Right ventricle myocardium superior (tissue), 1 donor: ENCODE measurements around the gene AMDHD2. TPM values are rescaled to one million over a fixed set of nuclear protein-coding genes. Genes with fewer than 3 reads are reported as not detected.

ENCODE experiments used
- ATAC-seq: fragments of 200-7000 bp; cut with Tn5 transposase; one replicate; pipeline ENCODE4 v1.9.1; 2020; ENCODE audit warnings: mild to moderate bottlenecking; ENCODE audit not compliant: poor library complexity
- DNase-seq: peaks from one replicate; pipeline ENCODE4 v3.0.0-alpha.2; 2020
- intact Hi-C: fragments of 100-400 bp; cut with DNase I; formaldehyde crosslinking; loops from one replicate; pipeline ENCODE4 v1.11.2; 2022
- total RNA-seq: library from RNA; stranded (reverse); fragmentation: NEBNext Ultra II Directional; extraction: Animal tissue kit (Norgen Biotek cat#: 25700); gene quantifications from one replicate; pipeline ENCODE4 v1.2.1, GENCODE V29; 2021
- donor health status: DM: no; HTN: yes; CAD: no; lungs with severe emphysema.

Gene AMDHD2
- total RNA-seq, 1 donor from 2014 or later: 13.4 TPM

DNA sequence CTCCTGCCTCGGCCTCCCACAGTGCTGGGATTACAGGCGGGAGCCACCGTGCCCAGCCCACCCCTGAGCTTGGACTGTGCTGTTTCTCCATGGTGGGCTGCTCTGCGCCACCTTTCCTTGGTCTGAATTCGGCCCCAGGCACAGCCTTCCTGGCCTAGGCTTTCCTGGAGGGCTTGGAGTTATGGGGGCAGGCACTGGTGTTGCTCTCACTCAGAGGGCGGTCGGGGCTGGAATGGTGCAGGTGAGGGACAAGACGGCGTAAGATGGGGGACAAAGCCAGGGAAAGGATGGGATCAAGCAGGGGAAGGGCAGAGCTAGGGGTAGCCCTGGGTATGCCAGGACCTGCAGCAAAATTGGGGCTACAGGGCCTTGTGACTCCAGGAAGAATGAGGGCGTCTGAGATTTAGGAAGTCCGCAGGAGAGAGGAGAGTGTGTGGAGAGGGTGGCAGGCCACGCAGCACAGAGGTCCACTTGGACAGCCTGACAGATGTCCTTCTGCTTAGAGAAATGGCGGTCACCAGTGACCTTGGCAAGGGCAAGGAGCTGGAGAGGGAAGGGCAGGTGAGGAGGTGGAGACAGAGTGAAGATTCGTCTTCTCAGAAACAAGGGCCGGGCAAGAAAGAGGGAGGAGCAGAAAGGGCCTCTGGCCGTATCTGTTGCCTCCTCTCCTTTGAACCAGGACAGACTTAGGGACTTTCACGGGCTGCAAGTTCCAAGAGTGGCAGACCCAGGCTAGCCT is 8.0 kb upstream of the AMDHD2 start:
- no peak for ATAC-seq
- intact Hi-C loops: no loop called here
- DNase-seq: no peak

DNA sequence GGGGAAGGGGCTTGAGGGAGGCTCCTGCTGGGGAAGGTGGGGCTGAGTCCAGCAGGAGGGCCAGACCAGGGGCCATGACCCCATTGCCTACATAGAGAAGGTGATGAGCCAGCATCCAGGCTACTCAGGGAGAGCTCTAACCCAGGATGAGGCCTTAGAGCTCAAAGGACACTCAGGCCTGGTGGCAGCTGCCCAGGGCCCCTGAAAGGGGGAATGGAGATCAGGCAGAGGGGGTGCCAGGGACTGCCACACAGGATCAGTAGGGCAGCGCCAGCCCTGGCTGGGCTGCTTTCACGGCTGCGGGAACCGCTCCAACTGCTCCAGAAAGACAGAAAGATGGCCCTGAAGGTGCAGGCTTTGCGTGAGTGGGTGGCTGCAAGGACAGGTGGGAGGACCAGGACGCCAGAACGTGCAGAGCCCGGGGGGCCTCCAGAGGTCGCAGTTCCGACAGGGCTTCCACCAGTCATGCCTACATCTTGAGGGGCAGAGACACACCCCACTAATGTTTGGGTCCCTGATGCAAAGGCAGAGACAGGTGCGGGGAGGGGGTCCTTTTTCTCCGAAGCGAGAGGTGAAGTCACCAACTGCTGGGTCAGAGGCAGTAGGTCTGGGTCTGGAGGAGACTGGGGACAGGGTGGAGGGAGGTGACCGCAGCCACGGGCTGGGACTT is 7.3 kb upstream of the AMDHD2 start:
- peak; percentile 44 for DNase-seq
- ATAC-seq: no peak
- intact Hi-C loops: no loop called here

DNA sequence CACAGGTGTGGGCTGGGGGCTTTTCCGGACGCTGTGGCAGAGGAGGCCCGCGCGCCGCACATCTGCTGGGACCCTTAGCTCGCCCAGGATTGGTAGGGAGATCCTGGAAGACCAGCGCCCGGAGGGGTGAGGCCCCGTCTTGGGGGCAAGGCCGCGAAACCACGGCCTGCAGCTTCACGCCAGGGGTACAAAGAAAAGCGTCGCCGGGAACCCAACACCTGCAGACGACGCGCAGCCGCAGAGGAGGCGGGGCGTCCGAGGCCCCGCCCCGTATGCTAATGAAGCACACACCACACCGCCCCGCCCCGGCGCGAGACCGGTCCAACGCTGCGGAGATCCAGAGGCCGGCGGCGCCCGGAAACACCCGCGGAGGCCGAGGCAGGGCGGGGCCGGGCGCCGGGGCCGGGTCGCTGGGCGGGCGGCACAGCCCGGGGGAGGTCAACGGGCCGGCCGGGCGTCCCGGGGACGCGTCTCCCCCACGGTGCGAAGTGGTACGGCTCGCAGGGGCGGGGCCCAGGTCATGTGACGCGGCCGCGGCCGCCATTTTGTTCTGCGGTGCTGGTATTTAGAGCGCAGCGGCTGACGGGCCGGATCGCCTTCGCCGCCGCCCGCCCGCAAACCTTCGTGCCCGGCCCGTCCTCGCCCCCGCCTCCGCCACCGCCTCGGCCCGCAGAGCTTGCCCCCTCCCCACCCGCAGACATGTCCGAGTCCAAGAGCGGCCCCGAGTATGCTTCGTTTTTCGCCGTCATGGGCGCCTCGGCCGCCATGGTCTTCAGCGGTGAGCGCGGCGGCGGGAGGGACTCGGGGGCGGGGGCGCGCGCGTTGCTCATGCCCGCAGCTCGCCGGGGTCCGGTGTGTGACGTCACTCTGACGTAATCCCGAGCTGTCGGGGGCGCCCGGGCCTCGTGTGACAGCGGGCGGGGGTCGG is 6.5 kb upstream of the AMDHD2 start, which contains the start of gene ATP6V0C:
Gene ATP6V0C (plus strand): TSS at position 548 of the 928 bp plus-strand sequence. CDS start 152 bp downstream, at position 700.
- ATAC-seq: peak; percentile 89
- intact Hi-C loops: no loop called here
- peak; percentile 97 for DNase-seq

DNA sequence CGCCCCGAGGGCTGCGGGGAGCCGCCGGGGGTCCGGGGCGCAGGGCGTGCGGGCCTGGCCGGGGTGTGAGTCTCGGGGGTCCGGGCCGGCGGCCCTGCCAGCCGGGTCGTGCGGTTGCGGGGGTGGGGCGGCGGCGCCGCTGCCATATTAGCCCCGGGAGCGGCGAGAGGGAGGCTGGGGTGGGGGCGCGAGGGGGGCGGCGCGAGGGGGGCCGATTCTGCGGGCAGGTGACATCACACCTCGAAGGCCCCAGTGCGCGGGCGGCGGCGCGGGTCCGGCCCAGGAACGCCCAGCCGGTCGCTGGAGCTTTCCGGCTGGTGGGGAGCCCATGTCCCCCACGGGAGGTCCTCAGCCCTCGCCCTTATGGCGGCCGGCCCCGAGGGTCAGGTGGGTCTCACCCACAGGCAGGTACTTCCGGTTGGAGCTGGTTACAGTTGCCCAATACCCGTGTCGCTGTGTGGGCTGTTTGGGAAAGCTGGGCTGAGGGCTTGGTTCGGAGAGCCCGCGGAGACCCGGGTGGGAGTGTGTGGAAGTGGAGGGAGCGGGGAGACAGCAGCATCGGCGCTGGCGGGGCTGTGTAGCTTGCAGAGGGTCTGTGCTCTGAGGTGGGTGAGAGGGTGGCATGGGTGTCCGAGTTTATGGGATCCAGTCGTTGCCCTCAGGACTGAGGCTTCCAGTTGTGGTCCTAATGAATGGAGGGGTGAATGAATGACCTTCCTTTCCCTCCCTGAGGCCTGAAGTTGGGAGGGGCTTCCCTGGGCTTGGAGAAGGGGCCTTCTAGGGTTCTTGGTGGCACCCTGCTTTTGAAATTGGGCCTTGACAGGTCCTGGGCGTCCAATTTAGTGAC is 5.6 kb upstream of the AMDHD2 start:
- DNase-seq (no peak), ATAC-seq (no peak)
- intact Hi-C loops: no loop called here

DNA sequence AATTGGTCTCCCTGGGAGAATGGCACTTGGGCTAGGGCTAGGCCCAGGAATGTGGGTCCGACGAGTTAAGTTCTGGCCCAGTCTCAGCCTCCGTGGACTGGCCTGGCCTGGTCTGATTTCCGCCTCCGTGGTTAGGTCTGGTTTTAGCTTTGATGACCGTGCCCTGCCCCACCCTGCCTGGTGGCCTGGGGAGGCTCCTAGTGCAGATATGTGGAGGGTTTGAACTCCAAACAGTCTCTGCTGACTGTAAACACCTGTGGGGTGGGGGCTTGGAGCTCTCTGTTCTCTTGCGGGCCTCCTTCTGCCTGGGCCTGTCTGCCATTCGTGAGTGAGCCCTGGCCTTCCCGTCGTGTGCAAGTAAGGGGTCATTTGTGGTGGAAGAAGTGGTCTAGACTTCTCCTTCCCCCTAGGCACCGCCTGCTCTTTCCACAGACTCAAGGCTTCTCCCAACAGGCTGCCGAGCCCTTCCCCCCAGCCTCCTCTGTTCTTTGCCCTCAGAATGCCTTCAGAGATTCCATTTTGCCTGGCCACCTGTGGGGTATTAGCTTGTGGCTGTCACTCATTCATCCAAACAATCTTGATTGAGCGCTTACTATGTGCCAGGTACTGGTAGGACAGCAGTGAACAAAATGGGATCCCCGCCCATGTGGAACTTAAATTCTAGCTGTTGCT is 4.9 kb upstream of the AMDHD2 start:
- intact Hi-C loops: no loop called here
- peak; percentile 44 for DNase-seq
- no peak for ATAC-seq

DNA sequence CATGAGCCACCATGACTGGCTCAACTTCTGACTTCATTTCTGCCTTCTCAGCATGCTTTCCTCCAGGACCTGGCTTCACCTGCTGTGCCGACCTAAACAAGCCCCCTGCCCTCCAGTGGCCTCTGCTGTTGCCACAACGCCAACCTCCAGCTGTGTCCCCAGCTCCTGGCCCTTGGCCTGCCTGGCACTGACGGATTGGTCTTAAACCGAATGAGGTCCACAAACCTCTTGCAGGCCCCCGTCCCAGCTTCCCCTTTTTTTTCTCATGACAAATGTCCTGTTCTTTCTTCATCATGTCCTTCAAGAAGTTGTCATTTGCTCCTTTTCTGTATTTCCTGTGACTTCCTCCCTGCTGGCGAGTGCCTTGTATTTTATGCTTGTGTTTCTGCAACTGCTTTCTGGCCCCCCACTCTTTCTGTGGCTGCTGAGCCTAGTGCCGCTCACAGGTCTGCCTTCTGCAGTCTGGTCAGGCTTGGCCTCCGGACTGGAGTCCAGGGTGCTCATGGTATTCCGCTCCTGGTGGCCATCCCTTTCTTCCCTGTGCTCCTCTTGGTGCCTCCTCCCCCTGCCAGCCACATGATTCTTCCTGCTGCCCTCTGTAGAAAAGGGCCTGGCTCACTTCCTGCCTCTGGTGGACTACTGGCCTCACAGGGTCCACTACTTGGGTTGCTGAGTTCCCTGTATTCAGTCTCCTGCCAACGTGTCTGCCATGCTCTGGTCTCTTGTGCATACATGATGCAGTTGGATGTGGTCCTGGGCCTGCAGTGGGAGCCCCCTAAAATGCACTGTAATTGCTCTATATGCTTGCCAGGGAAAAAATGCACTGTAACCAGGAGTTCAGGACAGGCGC is 3.6 kb upstream of the AMDHD2 start:
- ATAC-seq (no peak), DNase-seq (peak; percentile 67)

DNA sequence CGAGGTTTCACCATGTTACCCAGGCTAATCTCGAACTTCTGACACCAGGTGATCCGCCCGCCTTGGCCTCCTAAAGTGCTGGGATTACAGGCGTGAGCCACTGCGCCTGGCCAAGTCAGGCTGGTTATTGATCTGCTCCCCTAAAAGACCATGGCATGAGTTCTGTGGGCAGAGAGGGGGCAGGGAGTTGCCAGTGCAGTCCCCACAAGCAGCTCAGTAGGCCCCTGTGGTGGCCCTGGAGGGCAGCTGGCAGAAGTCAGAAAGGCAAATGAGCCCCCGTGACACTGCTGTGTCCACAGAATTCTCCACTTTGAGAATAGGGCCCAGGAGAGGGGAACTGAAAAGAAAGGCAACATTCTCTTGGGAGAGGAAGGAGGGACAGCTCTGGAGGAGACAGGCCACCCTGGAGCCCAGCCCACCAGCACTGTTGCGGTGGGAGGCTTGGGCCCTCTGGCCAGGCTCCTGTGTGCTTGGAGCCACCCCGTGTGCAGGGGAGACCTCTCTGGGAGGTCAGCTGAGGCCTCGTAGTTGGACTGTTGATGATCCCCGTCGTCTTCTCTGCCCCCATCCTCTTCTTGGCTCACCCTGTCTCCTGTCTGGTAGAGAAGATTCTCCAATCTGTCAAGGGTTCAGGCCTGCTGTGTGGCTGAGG is 2.1 kb upstream of the AMDHD2 start:
- DNase-seq (no peak), ATAC-seq (no peak)
- intact Hi-C loops: no loop called here

More for the DNA sequence above, 3.6 kb upstream of the AMDHD2 start:
- intact Hi-C loops: no loop called here

DNA sequence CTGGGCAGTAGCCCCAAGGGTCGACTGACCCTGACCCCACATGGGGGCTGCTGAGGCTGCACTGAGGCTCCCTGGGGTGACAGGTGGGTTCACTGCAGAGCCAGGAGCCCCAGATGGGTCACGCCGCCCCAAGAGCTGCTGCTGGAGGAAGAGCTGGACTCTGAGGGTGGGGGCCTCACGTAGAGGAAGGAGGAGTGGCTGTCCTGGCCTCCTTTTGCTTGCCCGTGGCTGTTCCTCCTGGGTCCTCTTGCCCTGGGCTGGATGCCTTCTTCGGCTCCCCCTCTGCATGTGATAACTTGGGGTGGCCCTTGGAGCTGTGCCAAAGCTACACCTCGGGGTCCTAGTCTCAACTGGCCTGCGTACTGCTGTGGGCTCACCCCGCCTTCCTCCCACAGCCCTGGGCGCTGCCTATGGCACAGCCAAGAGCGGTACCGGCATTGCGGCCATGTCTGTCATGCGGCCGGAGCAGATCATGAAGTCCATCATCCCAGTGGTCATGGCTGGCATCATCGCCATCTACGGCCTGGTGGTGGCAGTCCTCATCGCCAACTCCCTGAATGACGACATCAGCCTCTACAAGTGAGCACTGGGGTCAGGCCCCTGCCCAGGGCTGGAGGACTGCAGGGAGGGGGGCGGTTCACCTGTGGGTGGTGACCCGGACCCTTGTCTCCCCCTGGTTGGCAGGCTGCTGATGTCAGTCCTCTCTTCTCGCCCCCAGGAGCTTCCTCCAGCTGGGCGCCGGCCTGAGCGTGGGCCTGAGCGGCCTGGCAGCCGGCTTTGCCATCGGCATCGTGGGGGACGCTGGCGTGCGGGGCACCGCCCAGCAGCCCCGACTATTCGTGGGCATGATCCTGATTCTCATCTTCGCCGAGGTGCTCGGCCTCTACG is 1.1 kb upstream of the AMDHD2 start:
- ATAC-seq (no peak), DNase-seq (peak; percentile 51)
- intact Hi-C loops: no loop called here

DNA sequence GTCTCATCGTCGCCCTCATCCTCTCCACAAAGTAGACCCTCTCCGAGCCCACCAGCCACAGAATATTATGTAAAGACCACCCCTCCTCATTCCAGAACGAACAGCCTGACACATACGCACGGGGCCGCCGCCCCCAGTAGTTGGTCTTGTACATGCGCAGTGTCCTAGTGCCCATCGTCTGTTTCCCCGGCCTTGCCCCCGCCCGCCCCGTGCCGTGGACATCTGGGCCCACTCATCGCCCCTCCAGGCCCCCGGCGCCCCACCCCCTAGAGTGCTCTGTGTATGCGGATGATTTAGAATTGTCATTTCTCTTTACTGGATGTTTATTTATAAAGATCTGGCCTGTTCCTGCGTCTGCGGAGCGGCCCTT is 475 bp upstream of the AMDHD2 start:
- intact Hi-C loops: no loop called here
- DNase-seq (no peak), ATAC-seq (no peak)

DNA sequence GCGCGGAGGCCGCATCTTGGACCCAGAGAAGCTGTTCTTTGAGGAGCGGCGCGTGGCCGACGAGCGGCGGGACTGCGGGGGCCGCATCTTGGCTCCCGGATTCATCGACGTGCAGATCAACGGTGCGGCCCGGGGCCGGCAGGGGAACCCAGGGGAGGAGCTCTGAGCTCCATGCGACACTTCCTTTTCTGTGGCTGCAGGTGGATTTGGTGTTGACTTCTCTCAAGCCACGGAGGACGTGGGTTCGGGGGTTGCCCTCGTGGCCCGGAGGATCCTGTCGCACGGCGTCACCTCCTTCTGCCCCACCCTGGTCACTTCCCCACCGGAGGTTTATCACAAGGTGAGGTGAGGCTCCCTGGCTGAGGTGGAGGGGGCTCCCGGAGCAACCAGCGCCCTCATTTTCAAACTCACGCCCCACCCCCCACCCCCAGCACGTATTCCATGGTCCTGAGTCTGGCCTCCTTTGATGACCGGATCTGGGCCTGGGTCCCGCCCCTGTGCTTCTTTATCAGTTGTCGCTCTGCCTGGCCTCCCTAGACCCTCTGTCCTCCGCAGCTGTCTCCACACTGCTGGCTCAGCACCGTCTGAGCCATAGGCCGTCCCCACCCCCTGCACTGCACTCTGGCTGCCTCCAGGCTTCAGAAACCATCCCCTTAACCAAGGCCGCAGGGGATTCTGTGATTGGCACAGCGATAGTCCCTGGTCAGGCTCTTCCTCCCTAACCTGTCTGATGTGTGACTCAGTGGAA is 787 bp downstream of the AMDHD2 start:
- intact Hi-C loops: no loop called here
- DNase-seq (peak; percentile 51), ATAC-seq (no peak)

DNA sequence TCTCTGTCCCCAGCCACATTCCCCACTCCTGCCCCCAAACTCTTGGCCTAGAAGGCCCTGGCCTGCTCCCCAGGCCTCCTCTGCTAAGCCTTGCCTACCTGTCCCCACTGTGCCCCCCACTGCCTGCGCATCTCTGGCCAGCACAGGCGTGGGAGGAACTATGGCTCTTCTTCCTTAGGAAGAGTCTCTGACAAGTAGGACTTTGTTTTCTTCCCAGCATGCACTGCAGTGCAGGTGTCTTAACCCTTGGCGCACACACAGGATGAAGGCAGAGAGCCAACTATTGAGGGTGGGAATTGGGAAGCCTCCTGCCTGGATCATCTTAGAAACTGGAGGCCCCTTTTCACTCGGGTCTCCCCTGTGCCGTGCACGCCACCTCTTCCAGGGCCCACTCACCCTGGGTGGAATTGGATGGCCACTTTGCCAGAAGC is 3.6 kb downstream of the AMDHD2 start:
- DNase-seq (peak; percentile 16), ATAC-seq (no peak)
- intact Hi-C loops: no loop called here

DNA sequence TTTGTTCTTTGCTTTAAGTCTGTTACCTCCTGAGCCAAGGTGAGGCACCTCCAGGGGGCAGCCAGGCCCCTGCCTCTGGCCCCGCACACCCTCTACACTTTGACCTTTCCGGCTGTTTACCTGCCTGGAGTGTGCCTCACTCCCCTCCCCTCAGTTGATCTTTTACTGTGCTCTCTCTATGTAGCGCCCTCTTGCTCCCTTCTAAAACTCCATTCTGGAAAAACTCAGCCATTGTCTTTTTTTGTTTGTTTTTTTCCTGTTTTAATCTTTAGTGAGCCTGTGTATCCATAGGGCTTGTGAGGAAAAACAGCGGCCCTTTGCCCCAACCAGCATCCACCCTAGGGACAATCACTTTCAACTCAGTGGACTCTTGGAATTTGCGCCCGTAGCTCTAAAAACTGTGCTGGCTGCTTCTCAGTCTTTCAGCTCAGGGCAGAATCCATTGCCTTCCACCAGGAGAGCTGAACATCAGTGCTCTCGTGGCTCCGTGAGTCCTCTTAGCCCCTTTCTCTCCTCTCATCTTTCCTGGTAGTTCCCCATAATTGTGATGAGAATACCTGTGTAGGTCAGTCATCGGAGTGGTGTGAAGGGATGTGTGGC is 4.3 kb downstream of the AMDHD2 start:
- intact Hi-C loops: no loop called here
- DNase-seq (peak; percentile 2), ATAC-seq (no peak)

DNA sequence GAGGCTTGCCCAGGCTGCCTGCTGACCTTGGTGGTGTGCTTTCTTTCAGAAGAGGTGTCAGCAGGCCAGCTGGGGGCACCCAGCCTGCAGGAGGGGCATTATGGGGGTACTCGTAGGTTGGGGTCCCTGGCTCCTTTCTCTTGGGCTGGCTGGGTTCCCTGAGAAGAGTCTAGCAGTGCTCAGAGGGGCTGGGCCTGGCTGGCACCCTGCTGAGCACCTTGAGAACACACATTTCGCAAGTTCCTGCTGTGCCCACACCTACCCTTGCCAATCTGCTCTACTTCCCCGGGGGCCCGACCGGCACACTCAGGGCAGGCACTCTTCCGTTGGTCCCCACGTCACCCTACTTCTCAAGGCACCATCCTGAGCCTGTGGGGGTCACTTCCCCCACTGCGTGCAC is 6.0 kb downstream of the AMDHD2 start:
- ATAC-seq: no peak
- intact Hi-C loops: no loop called here
- DNase-seq: peak; percentile 26

DNA sequence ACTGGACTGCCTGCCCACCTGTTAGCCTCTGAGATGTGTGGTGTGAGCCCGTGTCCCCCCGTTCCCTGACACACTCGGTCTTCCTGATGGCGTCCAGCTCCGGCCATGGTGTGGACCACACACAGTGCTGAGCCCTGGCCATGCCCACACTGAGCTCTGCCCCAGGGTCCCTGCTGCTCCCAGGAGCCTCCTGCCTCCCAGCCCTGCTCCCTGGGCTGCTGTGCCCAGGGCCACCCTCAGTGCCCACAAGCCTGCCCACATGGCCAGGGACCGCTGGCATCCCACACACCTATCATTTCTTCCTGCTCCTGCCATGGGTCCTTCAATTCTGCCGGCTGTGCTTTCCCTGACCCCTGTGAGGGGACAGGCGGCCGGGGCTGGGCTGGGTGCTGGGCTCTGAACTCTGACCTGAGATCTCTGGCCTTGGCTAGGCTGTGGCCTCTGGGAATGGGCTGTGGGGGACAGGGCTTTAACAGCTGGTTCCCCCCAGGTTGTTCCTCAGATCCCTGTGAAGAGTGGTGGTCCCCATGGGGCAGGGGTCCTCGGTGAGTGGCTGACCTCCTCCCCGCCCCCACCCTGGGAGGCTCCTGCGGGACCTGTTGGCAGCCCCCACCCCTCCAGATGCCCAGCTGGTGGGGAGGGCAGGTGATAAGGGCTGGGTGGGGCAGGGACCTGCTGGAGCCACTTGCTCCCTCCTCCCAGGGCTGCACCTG is 7.1 kb downstream of the AMDHD2 start:
- no peak for ATAC-seq
- peak; percentile 34 for DNase-seq
- intact Hi-C loops: no loop called here
